ACC112 (cell line): Measurements from ENCODE around the gene CAPN1.
"Not testable (repeated sequence)": the region's sequence is repeated elsewhere in the genome, so short reads cannot be mapped to it uniquely, and the experiment has no call there.

ENCODE experiments used
- H2AFZ ChIP-seq: fragments of 200-600 bp; sonication (generic); one replicate; pipeline ENCODE4 v1.6.0; 2017; ENCODE audit warnings: antibody characterized with exemption, low read length; ENCODE audit not compliant: unreplicated experiment
- H3K27ac ChIP-seq: fragments of 200-600 bp; sonication (generic); 2 replicates; pipeline ENCODE4 v1.5.1; 2014; ENCODE audit warnings: low read depth, mild to moderate bottlenecking, antibody characterized with exemption, low read length, moderate library complexity
- H3K27me3 ChIP-seq: fragments of 200-600 bp; sonication (generic); 2 replicates; pipeline ENCODE4 v1.6.1; 2014; ENCODE audit warnings: mild to moderate bottlenecking, antibody characterized with exemption, low read length, moderate library complexity, mixed read lengths; ENCODE audit not compliant: insufficient read depth
- H3K36me3 ChIP-seq: fragments of 200-600 bp; sonication (generic); 2 replicates; pipeline ENCODE4 v1.6.1; 2016; ENCODE audit warnings: mild to moderate bottlenecking, antibody characterized with exemption, low read length, moderate library complexity, mixed read lengths; ENCODE audit not compliant: insufficient read depth
- H3K4me1 ChIP-seq: fragments of 200-600 bp; sonication (generic); one replicate; pipeline ENCODE4 v1.6.1; 2016; ENCODE audit warnings: low read length, mixed read lengths; ENCODE audit not compliant: insufficient read depth, unreplicated experiment, control insufficient read depth
- H3K4me3 ChIP-seq: fragments of 200-600 bp; sonication (generic); 2 replicates; pipeline ENCODE4 v1.5.1; 2014; ENCODE audit warnings: mild to moderate bottlenecking, low read depth, low read length
- H3K79me2 ChIP-seq: fragments of 200-600 bp; sonication (generic); one replicate; pipeline ENCODE4 v1.6.0; 2016; ENCODE audit warnings: low read length; ENCODE audit not compliant: control insufficient read depth, unreplicated experiment, insufficient read depth

Gene CAPN1

DNA sequence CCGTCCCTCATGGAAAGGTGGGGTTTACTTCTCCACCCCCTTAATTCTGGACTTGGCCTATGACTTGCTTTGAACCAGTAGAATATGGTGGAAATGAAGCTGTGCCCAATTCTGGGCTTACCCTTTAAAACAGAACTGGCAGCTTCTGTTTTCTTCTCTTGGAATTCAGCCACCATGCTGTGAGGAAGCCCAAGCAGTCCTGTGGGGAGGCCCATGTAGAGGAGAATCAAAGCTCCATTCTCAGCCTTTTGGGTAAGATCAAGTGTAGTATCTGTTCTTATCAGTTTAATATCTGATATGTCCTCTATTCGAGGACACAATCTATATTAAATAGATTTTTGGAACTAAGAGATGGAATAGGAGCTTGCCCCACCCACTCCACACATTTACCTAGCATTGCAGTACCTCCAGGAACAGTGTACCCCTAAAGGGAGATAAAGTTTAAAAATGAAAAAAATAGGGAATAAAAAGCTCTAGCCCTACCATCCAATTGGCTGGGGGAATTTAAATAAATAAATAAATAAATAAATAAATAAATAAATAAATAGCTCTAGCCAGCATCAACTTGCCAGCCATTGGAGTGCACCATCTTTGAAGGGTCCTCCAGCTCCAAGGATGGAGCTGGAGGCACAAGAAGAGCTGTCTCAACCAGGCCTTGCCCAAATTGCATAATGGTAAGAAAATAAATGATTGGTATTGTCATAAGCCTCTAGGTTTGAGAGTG is 34.2 kb upstream of the CAPN1 start:
- Histone ChIP-seq H3K4me3 (no peak overlapping the region), H2AFZ (no peak overlapping the region), H3K4me1 (peaks cover 10% of the 10 kb centered on the region), H3K27ac (no peak overlapping the region), H3K27me3 (no peaks in the 10 kb centered on the region), H3K79me2 (no peaks in the 10 kb centered on the region), H3K36me3 (no peaks in the 10 kb centered on the region)

DNA sequence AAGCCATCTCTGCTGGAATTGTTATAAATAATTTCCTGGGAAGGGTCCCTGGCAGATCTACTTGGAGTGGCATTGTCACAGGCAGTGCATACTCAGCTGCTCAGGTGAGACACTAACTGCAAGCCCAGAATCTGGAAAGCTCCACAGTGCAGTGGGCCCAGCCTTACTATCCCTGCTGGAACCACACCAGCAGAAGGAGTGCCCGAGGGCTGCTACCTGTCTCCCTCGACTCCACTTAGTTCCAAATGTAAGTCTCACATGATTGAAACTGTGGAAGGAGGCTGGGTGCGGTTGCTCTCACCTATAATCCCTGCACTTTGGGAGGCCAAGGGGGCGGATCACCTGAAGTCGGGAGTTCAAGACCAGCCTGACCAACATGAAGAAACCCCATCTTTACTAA is 33.1 kb upstream of the CAPN1 start:
- Histone ChIP-seq H3K4me3 (no peak overlapping the region), H3K36me3 (no peaks in the 10 kb centered on the region), H2AFZ (no peak overlapping the region), H3K4me1 (peaks cover 10% of the 10 kb centered on the region), H3K79me2 (no peaks in the 10 kb centered on the region), H3K27ac (no peak overlapping the region), H3K27me3 (no peaks in the 10 kb centered on the region)

GRCh38 chr11:65150131-65150508 is 31.6 kb upstream of the CAPN1 start:
- H2AFZ ChIP-seq, H3K27me3 ChIP-seq, H3K79me2 ChIP-seq, H3K36me3 ChIP-seq: not testable (repeated sequence)
- H3K4me3 ChIP-seq = peak overlapping the region; percentile 52; the same call in 1 of the 2 replicates
- H3K27ac ChIP-seq = peak overlapping the region; percentile 61; the same call in 1 of the 2 replicates
- H3K4me1 ChIP-seq = peaks cover 10% of the 10 kb centered on the region

GRCh38 chr11:65150509-65151299 is 31.0 kb upstream of the CAPN1 start:
- Histone ChIP-seq H3K4me3 (peak overlapping the region; percentile 52; the same call in 1 of the 2 replicates), H3K27me3 (no peaks in the 10 kb centered on the region), H3K4me1 (peaks cover 10% of the 10 kb centered on the region), H3K27ac (peak overlapping the region; percentile 61; the same call in 1 of the 2 replicates), H2AFZ (no peak overlapping the region), H3K79me2 (no peaks in the 10 kb centered on the region), H3K36me3 (no peaks in the 10 kb centered on the region)

GRCh38 chr11:65151331-65151899 is 30.3 kb upstream of the CAPN1 start:
- H3K36me3 ChIP-seq = no peaks in the 10 kb centered on the region
- no peaks in the 10 kb centered on the region for H3K27me3 ChIP-seq
- no peak overlapping the region for H3K27ac ChIP-seq
- no peaks in the 10 kb centered on the region for H3K79me2 ChIP-seq
- no peak overlapping the region for H2AFZ ChIP-seq
- H3K4me3 ChIP-seq = no peak overlapping the region
- H3K4me1 ChIP-seq = peaks cover 10% of the 10 kb centered on the region

- H3K27me3 ChIP-seq = no peaks in the 10 kb centered on the region
- H3K4me3 ChIP-seq = no peak overlapping the region
- H2AFZ ChIP-seq = no peak overlapping the region
- H3K27ac ChIP-seq = no peak overlapping the region
- H3K36me3 ChIP-seq = no peaks in the 10 kb centered on the region
- H3K79me2 ChIP-seq = no peaks in the 10 kb centered on the region
- peaks cover 10% of the 10 kb centered on the region for H3K4me1 ChIP-seq
Observed at GRCh38 chr11:65152122-65152521, 29.6 kb upstream of the CAPN1 start.

DNA sequence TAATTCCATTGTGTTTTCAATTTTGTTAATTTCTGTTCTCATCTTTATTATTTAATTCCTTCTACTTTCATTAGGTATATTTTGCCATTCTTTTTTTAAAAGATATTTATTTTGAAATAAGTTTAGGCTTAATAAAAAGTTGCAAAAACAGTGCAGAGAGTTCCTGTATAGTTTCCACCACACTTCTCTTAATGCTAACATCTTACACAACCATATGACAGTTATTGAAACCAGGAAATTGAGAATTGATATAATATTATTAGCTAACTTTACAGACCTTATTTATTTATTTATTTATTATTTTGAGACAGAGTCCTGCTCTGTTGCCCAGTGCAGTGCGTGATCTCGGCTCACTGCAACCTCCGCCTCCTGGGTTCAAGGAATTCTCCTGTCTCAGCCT is 25.5 kb upstream of the CAPN1 start:
- Histone ChIP-seq H3K4me1 (no peaks in the 10 kb centered on the region), H3K36me3 (no peaks in the 10 kb centered on the region), H3K4me3 (no peak overlapping the region), H2AFZ (no peak overlapping the region), H3K27ac (no peak overlapping the region), H3K79me2 (no peaks in the 10 kb centered on the region), H3K27me3 (no peaks in the 10 kb centered on the region)

- H3K27me3 ChIP-seq = no peaks in the 10 kb centered on the region
- no peaks in the 10 kb centered on the region for H3K4me1 ChIP-seq
- H3K36me3 ChIP-seq = no peaks in the 10 kb centered on the region
Observed at GRCh38 chr11:65156926-65157325, 24.8 kb upstream of the CAPN1 start.

GRCh38 chr11:65157336-65157735 is 24.4 kb upstream of the CAPN1 start:
- Histone ChIP-seq H3K27me3 (no peaks in the 10 kb centered on the region), H3K27ac (no peak overlapping the region), H3K4me1 (no peaks in the 10 kb centered on the region), H3K79me2 (no peaks in the 10 kb centered on the region), H3K36me3 (no peaks in the 10 kb centered on the region), H2AFZ (no peak overlapping the region), H3K4me3 (no peak overlapping the region)

More at GRCh38 chr11:65156926-65157325, 24.8 kb upstream of the CAPN1 start:
- H3K27ac ChIP-seq = no peak overlapping the region
- no peaks in the 10 kb centered on the region for H3K79me2 ChIP-seq
- H2AFZ ChIP-seq = no peak overlapping the region
- no peak overlapping the region for H3K4me3 ChIP-seq

DNA sequence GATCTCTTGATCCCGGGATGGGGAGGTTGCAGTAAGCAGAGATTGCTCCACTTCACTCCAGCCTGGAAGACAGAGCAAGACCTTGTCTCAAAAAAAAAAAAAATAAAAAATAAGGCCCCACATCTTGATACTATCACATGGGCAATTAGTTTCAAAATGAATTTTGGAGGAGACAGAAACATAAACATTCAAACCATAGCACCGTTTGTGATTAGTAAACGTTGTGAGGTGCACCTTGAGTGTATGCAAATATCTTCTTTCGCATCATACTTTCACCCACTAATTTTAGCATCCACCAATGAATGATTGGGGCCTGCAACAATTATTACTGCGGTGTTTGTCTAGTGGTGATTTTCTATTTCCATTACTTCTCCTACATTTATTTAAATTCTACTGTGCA is 22.7 kb upstream of the CAPN1 start:
- no peak overlapping the region for H3K4me3 ChIP-seq
- H3K27me3 ChIP-seq = no peaks in the 10 kb centered on the region
- H3K36me3 ChIP-seq = no peaks in the 10 kb centered on the region
- H2AFZ ChIP-seq = no peak overlapping the region
- no peaks in the 10 kb centered on the region for H3K79me2 ChIP-seq
- H3K4me1 ChIP-seq = no peaks in the 10 kb centered on the region
- no peak overlapping the region for H3K27ac ChIP-seq
